ENCODE measurements around the gene POGZ. TPM values are rescaled to one million over a fixed set of nuclear protein-coding genes. Genes with fewer than 3 reads are reported as not detected.

POGZ gene
- total and polyA plus RNA-seq, 7 experiments from 2014 or later, result 7.4 to 143 (median 111) TPM

DNA sequence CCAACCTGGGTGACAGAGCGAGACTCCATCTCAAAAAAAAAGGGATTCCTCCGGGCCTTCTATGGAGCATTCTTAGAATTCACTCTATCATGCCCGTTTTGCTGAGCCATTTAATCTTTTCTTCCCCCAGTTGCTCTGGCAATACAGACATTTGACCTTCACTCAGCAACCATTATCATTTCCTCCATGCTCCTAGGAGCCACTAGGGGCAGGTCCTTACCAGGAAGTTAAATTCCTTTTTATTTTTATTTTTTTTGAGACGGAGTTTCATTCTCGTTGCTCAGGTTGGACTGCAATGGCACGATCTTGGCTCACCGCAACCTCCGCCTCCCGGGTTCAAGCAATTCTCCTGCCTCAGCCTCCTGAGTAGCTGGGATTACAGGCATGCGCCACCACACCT is 42.2 kb upstream of the POGZ start:
- Histone ChIP-seq H3K36me3 (ENCODE audit: control insufficient read depth in 2 of 3, insufficient read depth in 3 of 3, low read length in 3 of 3) (no peaks in the 10 kb centered on the region), H3K4me1 (ENCODE audit: control insufficient read depth in 2 of 2, insufficient read depth in 2 of 2, low read length in 2 of 2) (no peaks in the 10 kb centered on the region), H3K27ac (ENCODE audit: low read depth, low read length) (no peak overlapping the region), H3K27me3 (ENCODE audit: control insufficient read depth in 2 of 2, insufficient read depth in 2 of 2, low read length in 2 of 2) (no peaks in the 10 kb centered on the region), H3K9me3 (ENCODE audit: control insufficient read depth in 2 of 3, low read length in 3 of 3) (no peaks in the 10 kb centered on the region), H3K4me3 (ENCODE audit: low read length) (no peak overlapping the region)
- ChIA-PET CTCF (no interaction called here), POLR2A (no interaction called here)
- ATAC-seq (no peak), DNase-seq (no peak)
- H3K4me1 Mint-ChIP-seq, result peaks cover 0 to 3% (median 0%) of the 10 kb centered on the region in 7 donors
- intact Hi-C loops (cut with micrococcal nuclease), result no loop called here
- no peak overlapping the region for H3K4me3 Mint-ChIP-seq
- no peak overlapping the region for H3K27ac Mint-ChIP-seq
- no peaks in the 10 kb centered on the region for H3K36me3 Mint-ChIP-seq
- H3K27me3 Mint-ChIP-seq, result peaks cover 0 to 9% (median 0%) of the 10 kb centered on the region in 5 donors
- H3K9me3 Mint-ChIP-seq, result no peaks in the 10 kb centered on the region

GRCh38 chr1:151499930-151500329 is 40.6 kb upstream of the POGZ start:
- ATAC-seq (no peak), DNase-seq (no peak)
- no peaks in the 10 kb centered on the region for H3K9me3 Mint-ChIP-seq
- Histone ChIP-seq H3K27ac (ENCODE audit: low read depth, low read length) (no peak overlapping the region), H3K4me3 (ENCODE audit: low read length) (no peak overlapping the region), H3K36me3 (ENCODE audit: control insufficient read depth in 2 of 3, insufficient read depth in 3 of 3, low read length in 3 of 3) (no peaks in the 10 kb centered on the region), H3K27me3 (ENCODE audit: control insufficient read depth in 2 of 2, insufficient read depth in 2 of 2, low read length in 2 of 2) (no peaks in the 10 kb centered on the region), H3K4me1 (ENCODE audit: control insufficient read depth in 2 of 2, insufficient read depth in 2 of 2, low read length in 2 of 2) (no peaks in the 10 kb centered on the region), H3K9me3 (ENCODE audit: control insufficient read depth in 2 of 3, low read length in 3 of 3) (no peaks in the 10 kb centered on the region)
- no peak overlapping the region for H3K4me3 Mint-ChIP-seq
- H3K4me1 Mint-ChIP-seq, result peaks cover 0 to 4% (median 0%) of the 10 kb centered on the region in 7 donors
- no peaks in the 10 kb centered on the region for H3K36me3 Mint-ChIP-seq
- H3K27me3 Mint-ChIP-seq, result peaks cover 0 to 2% (median 0%) of the 10 kb centered on the region in 5 donors
- POLR2A ChIA-PET, result interaction anchor here (1.6 kb wide), 1 partner anchor 11 kb away, joined by 6 read pairs; the partner anchor contains the start of gene CGN
- no peak overlapping the region for H3K27ac Mint-ChIP-seq
- intact Hi-C loops (cut with micrococcal nuclease), result no loop called here
- CTCF ChIA-PET, result no interaction called here

DNA sequence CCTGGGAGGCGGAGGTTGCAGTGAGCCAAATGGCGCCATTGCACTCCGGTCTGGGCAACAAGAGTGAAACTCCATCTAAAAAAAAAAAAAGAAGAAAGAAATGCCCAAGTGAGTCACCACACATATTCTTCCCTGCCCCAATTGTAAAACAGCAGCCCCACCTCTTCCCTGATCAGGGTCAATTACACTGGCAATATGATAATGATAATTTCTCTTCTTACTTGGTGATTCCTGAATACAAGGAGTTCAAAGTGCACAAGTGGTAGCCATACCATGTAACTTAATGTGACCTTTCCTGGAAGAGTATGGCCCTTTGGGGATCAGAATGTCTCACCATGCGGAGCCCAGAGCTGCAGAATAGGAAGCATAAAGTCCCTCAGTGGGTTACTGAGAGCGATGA is 40.1 kb upstream of the POGZ start:
- H3K9me3 ChIP-seq (ENCODE audit: control insufficient read depth in 2 of 3, low read length in 3 of 3), result no peaks in the 10 kb centered on the region
- ATAC-seq (no peak), DNase-seq (no peak)
- peaks cover 0 to 2% (median 0%) of the 10 kb centered on the region in 5 donors for H3K27me3 Mint-ChIP-seq
- no peak overlapping the region for H3K27ac ChIP-seq (ENCODE audit: low read depth, low read length)
- no peaks in the 10 kb centered on the region for H3K27me3 ChIP-seq (ENCODE audit: control insufficient read depth in 2 of 2, insufficient read depth in 2 of 2, low read length in 2 of 2)
- H3K9me3 Mint-ChIP-seq, result no peaks in the 10 kb centered on the region
- intact Hi-C loops (cut with micrococcal nuclease), result no loop called here
- no peaks in the 10 kb centered on the region for H3K4me1 ChIP-seq (ENCODE audit: control insufficient read depth in 2 of 2, insufficient read depth in 2 of 2, low read length in 2 of 2)
- no peak overlapping the region for H3K4me3 ChIP-seq (ENCODE audit: low read length)
- no peaks in the 10 kb centered on the region for H3K36me3 ChIP-seq (ENCODE audit: control insufficient read depth in 2 of 3, insufficient read depth in 3 of 3, low read length in 3 of 3)
- H3K4me3 Mint-ChIP-seq, result no peak overlapping the region
- H3K4me1 Mint-ChIP-seq, result peaks cover 0 to 7% (median 0%) of the 10 kb centered on the region in 7 donors
- ChIA-PET CTCF (no interaction called here), POLR2A (interaction anchor here (0.5 kb wide), 1 partner anchor 43 kb away, joined by 3 read pairs; no protein-coding TSS in a partner anchor)
- H3K36me3 Mint-ChIP-seq, result no peaks in the 10 kb centered on the region
- no peak overlapping the region for H3K27ac Mint-ChIP-seq

- no peak for ATAC-seq
- H3K27me3 ChIP-seq (ENCODE audit: control insufficient read depth in 2 of 2, insufficient read depth in 2 of 2, low read length in 2 of 2), result no peaks in the 10 kb centered on the region
- ChIA-PET CTCF (no interaction called here), POLR2A (interaction anchor here (1.5 kb wide), 1 partner anchor 9 kb away, joined by 7 read pairs; no protein-coding TSS in a partner anchor)
- peaks cover 0 to 6% (median 0%) of the 10 kb centered on the region in 5 donors for H3K27me3 Mint-ChIP-seq
- intact Hi-C loops (cut with micrococcal nuclease), result no loop called here
- no peak overlapping the region for H3K27ac Mint-ChIP-seq
- H3K36me3 Mint-ChIP-seq, result no peaks in the 10 kb centered on the region
- H3K27ac ChIP-seq (ENCODE audit: low read depth, low read length), result no peak overlapping the region
- no peaks in the 10 kb centered on the region for H3K36me3 ChIP-seq (ENCODE audit: control insufficient read depth in 2 of 3, insufficient read depth in 3 of 3, low read length in 3 of 3)
- no peaks in the 10 kb centered on the region for H3K9me3 ChIP-seq (ENCODE audit: control insufficient read depth in 2 of 3, low read length in 3 of 3)
- H3K9me3 Mint-ChIP-seq, result no peaks in the 10 kb centered on the region
- peaks cover 0 to 4% (median 0%) of the 10 kb centered on the region in 7 donors for H3K4me1 Mint-ChIP-seq
- H3K4me3 Mint-ChIP-seq, result no peak overlapping the region
- H3K4me3 ChIP-seq (ENCODE audit: low read length), result no peak overlapping the region
- no peak for DNase-seq
- H3K4me1 ChIP-seq (ENCODE audit: control insufficient read depth in 2 of 2, insufficient read depth in 2 of 2, low read length in 2 of 2), result no peaks in the 10 kb centered on the region
Measured at GRCh38 chr1:151495316-151495715, 36.0 kb upstream of the POGZ start.

- Mint-ChIP-seq H3K9me3 (no peaks in the 10 kb centered on the region), H3K4me3 (no peak overlapping the region), H3K36me3 (no peaks in the 10 kb centered on the region), H3K27ac (no peak overlapping the region), H3K27me3 (peaks cover 0 to 6% (median 0%) of the 10 kb centered on the region in 5 donors), H3K4me1 (peaks cover 0 to 4% (median 0%) of the 10 kb centered on the region in 7 donors)
- Histone ChIP-seq H3K4me3 (ENCODE audit: low read length) (no peak overlapping the region), H3K27ac (ENCODE audit: low read depth, low read length) (no peak overlapping the region), H3K27me3 (ENCODE audit: control insufficient read depth in 2 of 2, insufficient read depth in 2 of 2, low read length in 2 of 2) (no peaks in the 10 kb centered on the region), H3K4me1 (ENCODE audit: control insufficient read depth in 2 of 2, insufficient read depth in 2 of 2, low read length in 2 of 2) (no peaks in the 10 kb centered on the region), H3K9me3 (ENCODE audit: control insufficient read depth in 2 of 3, low read length in 3 of 3) (no peaks in the 10 kb centered on the region), H3K36me3 (ENCODE audit: control insufficient read depth in 2 of 3, insufficient read depth in 3 of 3, low read length in 3 of 3) (no peaks in the 10 kb centered on the region)
- no peak for DNase-seq
- intact Hi-C loops (cut with micrococcal nuclease), result no loop called here
- ChIA-PET CTCF (no interaction called here), POLR2A (interaction anchor here (0.6 to 1.5 kb wide), 2 partner anchors 9 to 135 kb away, joined by 4 to 7 read pairs; no protein-coding TSS in a partner anchor)
- no peak for ATAC-seq
Measured at GRCh38 chr1:151494741-151495281, 35.5 kb upstream of the POGZ start.

GRCh38 chr1:151493042-151493441 is 33.7 kb upstream of the POGZ start:
- POLR2A ChIA-PET, result no interaction called here
- H3K36me3 ChIP-seq (ENCODE audit: control insufficient read depth in 2 of 3, insufficient read depth in 3 of 3, low read length in 3 of 3), result no peaks in the 10 kb centered on the region
- CTCF ChIA-PET, result no interaction called here
- no peaks in the 10 kb centered on the region for H3K9me3 Mint-ChIP-seq
- intact Hi-C loops (cut with micrococcal nuclease), result no loop called here
- H3K27me3 Mint-ChIP-seq, result peaks cover 0 to 4% (median 0%) of the 10 kb centered on the region in 5 donors
- H3K27ac ChIP-seq (ENCODE audit: low read depth, low read length), result no peak overlapping the region
- no peaks in the 10 kb centered on the region for H3K9me3 ChIP-seq (ENCODE audit: control insufficient read depth in 2 of 3, low read length in 3 of 3)
- H3K4me3 ChIP-seq (ENCODE audit: low read length), result no peak overlapping the region
- no peaks in the 10 kb centered on the region for H3K36me3 Mint-ChIP-seq
- H3K27ac Mint-ChIP-seq, result no peak overlapping the region
- no peaks in the 10 kb centered on the region for H3K27me3 ChIP-seq (ENCODE audit: control insufficient read depth in 2 of 2, insufficient read depth in 2 of 2, low read length in 2 of 2)
- H3K4me1 ChIP-seq (ENCODE audit: control insufficient read depth in 2 of 2, insufficient read depth in 2 of 2, low read length in 2 of 2), result no peaks in the 10 kb centered on the region
- no peak for DNase-seq
- no peak for ATAC-seq
- peaks cover 0 to 4% (median 0%) of the 10 kb centered on the region in 7 donors for H3K4me1 Mint-ChIP-seq
- no peak overlapping the region for H3K4me3 Mint-ChIP-seq

GRCh38 chr1:151492120-151492519 is 32.8 kb upstream of the POGZ start:
- POLR2A ChIA-PET, result no interaction called here

More at GRCh38 chr1:151492120-151492519, 32.8 kb upstream of the POGZ start:
- Mint-ChIP-seq H3K4me1 (peaks cover 0 to 4% (median 0%) of the 10 kb centered on the region in 7 donors), H3K27me3 (peaks cover 0 to 6% (median 0%) of the 10 kb centered on the region in 5 donors), H3K9me3 (no peaks in the 10 kb centered on the region), H3K27ac (no peak overlapping the region), H3K36me3 (no peaks in the 10 kb centered on the region), H3K4me3 (no peak overlapping the region)
- Histone ChIP-seq H3K4me3 (ENCODE audit: low read length) (no peak overlapping the region), H3K27me3 (ENCODE audit: control insufficient read depth in 2 of 2, insufficient read depth in 2 of 2, low read length in 2 of 2) (no peaks in the 10 kb centered on the region), H3K9me3 (ENCODE audit: control insufficient read depth in 2 of 3, low read length in 3 of 3) (no peaks in the 10 kb centered on the region), H3K4me1 (ENCODE audit: control insufficient read depth in 2 of 2, insufficient read depth in 2 of 2, low read length in 2 of 2) (no peaks in the 10 kb centered on the region), H3K36me3 (ENCODE audit: control insufficient read depth in 2 of 3, insufficient read depth in 3 of 3, low read length in 3 of 3) (no peaks in the 10 kb centered on the region), H3K27ac (ENCODE audit: low read depth, low read length) (no peak overlapping the region)
- intact Hi-C loops (cut with micrococcal nuclease), result no loop called here
- no peak for ATAC-seq
- CTCF ChIA-PET, result no interaction called here
- no peak for DNase-seq

All from naive thymus-derived CD4-positive, alpha-beta T cell (primary cell).